SH-SY5Y (cell line): ENCODE data around the gene GAREM1.

Experiments
- GATA2 ChIP-seq: IDR thresholded peaks from 2 replicates; pipeline ENCODE4 v1.6.1; 2011; ENCODE audit warnings: mild to moderate bottlenecking, low read depth, low read length
- GATA3 ChIP-seq: IDR thresholded peaks from 2 replicates; pipeline ENCODE4 v1.6.1; 2011; ENCODE audit warnings: low read depth, mild to moderate bottlenecking, low read length, moderate library complexity

- TF ChIP-seq GATA2, result no peak
- no peak for TF ChIP-seq GATA3
Measured at GRCh38 chr18:32302806-32303205, 167.9 kb downstream of the GAREM1 start.
